ENCODE data around the gene INTS3.

Gene INTS3

DNA sequence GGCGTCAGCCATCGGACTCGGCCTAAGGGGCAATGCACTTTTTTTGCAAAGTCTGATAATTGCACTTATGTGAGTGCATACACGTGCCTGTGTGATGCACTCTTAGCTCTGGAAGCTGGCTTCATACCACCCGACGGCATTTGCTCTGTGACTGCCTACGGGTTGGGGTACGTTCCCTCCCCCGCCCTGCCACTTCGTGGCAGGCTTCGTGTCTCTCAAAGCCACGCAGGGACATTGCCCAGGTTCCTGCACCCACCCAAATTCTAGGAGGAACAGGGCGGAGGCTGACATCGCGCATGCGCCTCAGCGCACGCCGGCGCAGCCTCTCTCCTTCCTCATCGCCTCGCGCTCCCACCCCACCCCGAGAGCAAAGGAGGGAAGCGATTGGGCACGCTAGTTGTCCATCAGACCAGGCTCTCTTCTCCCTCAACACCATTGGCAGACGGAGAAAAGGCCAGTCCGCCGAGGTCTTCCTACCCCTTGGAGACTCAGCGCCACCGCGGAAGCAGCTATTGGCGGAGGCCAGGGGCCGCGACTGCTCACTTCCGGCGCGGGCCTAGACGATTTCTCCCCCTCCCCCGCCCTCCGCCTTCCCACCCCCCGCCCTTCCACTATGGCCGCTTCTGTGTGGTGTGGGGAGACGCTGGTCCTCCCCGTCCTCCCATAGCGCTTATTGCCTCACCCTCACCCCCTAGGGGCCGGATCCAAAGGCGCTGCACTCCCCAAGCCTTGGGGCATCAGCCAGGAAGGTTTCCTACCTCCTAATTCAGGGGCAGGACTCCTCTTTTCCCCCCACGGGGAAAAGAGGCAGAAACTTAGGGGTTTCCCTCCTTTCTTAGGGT lies at the start of gene INTS3:
Gene INTS3, plus strand, starts transcription at position 588 of the 842 bp plus-strand sequence. CDS start 585 bp downstream, outside the sequence.
- peak; percentile 99 for FAIRE-seq

DNA sequence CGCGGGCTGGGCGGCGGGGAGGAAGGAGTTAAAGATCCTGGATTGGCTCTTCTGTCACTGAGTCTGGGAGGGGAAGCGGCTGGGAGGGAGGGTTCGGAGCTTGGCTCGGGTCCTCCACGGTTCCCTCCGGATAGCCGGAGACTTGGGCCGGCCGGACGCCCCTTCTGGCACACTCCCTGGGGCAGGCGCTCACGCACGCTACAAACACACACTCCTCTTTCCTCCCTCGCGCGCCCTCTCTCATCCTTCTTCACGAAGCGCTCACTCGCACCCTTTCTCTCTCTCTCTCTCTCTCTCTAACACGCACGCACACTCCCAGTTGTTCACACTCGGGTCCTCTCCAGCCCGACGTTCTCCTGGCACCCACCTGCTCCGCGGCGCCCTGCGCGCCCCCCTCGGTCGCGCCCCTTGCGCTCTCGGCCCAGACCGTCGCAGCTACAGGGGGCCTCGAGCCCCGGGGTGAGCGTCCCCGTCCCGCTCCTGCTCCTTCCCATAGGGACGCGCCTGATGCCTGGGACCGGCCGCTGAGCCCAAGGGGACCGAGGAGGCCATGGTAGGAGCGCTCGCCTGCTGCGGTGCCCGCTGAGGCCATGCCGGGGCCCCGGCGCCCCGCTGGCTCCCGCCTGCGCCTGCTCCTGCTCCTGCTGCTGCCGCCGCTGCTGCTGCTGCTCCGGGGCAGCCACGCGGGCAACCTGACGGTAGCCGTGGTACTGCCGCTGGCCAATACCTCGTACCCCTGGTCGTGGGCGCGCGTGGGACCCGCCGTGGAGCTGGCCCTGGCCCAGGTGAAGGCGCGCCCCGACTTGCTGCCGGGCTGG lies 49.1 kb upstream of the INTS3 start, which contains the start of gene NPR1:
Gene NPR1, plus strand, starts transcription at position 170 of the 818 bp plus-strand sequence. Its CDS starts 421 bp downstream, at position 591.
- FAIRE-seq, result no peak

- no peak for FAIRE-seq
Observed at GRCh38 chr1:153679337-153680119, 48.3 kb upstream of the INTS3 start.

GRCh38 chr1:153680120-153680403 lies 47.8 kb upstream of the INTS3 start:
- no peak for FAIRE-seq

- FAIRE-seq, result no peak
Observed at GRCh38 chr1:153682730-153683129, 45.1 kb upstream of the INTS3 start.

DNA sequence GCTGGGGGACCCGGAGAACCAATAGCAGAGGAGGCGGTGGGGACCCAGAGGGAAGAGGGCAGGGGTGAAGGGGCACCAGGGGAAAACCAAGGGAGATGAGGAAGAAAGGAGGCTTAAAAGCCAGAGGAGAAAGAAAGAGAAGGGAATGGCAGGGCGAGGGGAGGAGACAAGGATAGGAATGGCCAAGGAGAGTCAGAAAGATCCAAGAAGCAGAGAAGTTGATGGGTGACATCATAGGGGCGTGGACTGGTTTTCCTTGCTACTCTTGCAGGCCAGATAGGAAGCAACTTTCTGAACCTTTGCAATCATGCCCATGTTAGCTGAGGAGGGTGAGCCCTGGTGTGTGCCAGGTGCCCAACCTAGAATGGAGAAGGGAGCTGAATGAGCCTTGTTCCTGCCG lies 44.0 kb upstream of the INTS3 start:
- FAIRE-seq, result no peak

GRCh38 chr1:153684892-153685291 lies 43.0 kb upstream of the INTS3 start:
- no peak for FAIRE-seq

GRCh38 chr1:153685544-153686340 lies 42.1 kb upstream of the INTS3 start:
- no peak for FAIRE-seq

GRCh38 chr1:153687346-153688125 lies 40.3 kb upstream of the INTS3 start:
- FAIRE-seq, result no peak

DNA sequence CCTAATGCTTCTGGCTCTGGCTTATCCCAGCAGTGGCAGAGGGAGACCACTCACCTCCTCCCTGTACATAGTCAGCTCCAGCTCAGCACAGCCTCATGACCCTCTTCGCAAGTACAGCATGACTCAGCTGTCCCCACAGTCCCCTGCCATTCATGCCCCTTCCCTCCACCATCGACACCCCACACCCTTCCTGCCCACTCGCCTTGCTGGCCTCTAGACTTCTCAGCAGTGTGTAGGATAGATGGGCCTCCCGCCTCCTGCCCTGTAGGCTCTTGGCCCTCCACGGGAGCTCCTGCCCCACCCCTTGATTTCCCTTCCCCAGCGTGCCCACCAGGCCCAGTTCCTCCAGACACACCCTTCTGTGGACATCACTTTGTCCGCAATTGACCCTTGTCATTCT lies 39.6 kb upstream of the INTS3 start:
- FAIRE-seq, result no peak

- no peak for FAIRE-seq
Observed at GRCh38 chr1:153688736-153689328, 39.0 kb upstream of the INTS3 start.

DNA sequence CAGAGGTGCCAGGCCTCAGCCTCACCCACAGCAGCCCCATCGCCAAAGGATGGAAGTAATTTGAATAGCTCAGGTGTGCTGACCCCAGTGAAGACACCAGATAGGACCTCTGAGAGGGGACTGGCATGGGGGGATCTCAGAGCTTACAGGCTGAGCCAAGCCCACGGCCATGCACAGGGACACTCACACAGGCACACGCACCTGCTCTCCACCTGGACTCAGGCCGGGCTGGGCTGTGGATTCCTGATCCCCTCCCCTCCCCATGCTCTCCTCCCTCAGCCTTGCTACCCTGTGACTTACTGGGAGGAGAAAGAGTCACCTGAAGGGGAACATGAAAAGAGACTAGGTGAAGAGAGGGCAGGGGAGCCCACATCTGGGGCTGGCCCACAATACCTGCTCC lies 34.4 kb upstream of the INTS3 start:
- no peak for FAIRE-seq

DNA sequence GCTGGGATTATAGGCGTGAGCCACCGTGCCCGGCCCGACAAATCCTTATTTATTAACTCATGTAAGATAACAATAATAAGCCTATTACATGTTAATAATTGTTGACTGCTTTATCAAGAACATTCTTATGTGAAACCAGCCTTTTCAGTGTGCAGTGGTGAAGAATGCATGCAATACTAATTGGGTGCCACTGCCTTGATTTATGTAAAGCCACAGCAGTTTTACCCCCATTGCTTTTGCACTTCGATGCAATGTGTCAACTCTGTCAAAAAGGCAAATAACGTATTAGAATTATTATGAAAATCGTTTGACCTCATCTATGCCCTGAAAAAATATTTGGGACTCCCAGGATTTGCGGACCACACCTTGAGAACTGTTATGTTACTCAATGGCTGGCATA lies 31.1 kb upstream of the INTS3 start:
- no peak for FAIRE-seq

DNA sequence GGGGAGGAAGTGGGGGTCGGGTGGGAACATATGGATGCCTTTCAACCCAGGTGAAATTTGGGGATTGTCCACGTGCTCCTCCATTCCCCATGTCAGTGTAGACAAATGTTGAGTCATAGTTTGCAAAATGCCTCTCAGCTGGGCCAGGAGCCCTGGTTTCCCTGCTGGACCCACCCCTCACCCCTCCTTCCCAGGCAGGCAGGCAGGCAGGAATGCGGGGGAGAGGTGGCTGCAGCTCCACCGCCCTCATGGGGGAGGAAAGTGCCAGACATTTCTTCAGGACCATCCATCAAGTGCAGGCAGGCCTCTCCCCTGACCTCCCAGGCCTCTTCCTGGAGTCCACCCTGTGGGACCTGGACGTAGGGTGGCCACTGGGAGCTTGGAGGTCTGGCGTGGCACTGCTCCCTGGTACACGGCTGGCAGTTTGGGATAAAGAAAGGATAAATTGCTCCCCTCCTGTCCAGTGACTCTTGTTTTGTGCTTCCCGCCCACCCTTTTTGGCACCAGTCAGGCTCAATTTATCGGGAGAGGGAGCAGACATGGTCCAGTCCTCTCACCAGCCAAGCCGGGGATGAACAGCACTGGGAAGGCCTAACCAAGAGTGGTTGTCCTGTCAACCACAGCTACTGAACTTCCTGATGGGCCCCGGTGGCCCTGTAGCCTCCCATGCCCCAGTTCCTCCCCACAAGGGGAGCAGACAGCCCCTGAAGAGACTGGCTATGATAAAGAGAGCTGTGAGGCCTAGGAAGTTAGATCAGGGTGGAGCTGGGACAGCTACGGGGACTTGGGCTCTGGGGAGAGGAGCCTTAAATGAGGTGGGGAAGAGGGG lies 30.4 kb upstream of the INTS3 start:
- no peak for FAIRE-seq

DNA sequence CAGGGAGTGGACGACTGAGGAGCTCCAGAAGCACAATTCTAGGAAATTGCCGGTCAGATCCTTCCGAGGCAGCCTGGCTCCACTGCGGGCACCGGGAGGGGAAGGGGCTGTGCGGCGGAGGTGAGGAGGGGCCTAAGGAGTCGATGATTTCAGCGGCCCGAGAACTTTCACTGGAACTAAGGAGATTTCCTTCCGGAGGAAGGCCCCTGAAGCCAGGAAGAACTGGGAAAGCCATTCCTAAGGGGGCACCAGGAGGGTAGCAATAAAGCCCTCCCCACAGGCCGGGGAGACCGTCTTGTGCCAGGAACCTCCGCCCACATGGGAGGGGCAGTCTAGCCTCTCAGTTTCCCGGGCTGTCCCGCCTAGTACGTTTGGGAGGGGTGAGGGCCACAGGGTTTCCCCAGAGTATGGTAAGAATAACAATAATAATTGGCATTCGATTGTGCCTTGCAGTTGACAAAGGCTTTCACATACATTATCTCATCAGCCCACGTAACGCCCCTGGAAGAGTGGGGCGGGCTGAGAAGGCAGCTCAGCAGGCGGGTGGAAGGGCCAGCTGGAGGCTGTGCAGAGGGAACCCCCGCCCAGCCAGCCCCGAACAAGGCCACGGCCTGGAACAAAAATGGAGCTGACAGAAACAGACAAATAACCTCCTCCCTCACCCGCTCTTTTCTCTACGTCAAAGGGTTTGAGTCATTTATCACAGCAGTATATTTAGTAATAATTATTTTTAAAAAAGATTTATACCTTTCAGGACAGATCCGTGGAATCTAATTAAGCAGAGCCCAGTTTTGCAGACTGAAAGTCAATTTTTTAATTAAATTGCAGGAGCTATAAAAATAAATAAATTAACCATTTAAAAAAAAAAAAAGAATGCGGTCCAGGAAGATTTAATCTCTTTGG lies 29.6 kb upstream of the INTS3 start:
- FAIRE-seq, result no peak

DNA sequence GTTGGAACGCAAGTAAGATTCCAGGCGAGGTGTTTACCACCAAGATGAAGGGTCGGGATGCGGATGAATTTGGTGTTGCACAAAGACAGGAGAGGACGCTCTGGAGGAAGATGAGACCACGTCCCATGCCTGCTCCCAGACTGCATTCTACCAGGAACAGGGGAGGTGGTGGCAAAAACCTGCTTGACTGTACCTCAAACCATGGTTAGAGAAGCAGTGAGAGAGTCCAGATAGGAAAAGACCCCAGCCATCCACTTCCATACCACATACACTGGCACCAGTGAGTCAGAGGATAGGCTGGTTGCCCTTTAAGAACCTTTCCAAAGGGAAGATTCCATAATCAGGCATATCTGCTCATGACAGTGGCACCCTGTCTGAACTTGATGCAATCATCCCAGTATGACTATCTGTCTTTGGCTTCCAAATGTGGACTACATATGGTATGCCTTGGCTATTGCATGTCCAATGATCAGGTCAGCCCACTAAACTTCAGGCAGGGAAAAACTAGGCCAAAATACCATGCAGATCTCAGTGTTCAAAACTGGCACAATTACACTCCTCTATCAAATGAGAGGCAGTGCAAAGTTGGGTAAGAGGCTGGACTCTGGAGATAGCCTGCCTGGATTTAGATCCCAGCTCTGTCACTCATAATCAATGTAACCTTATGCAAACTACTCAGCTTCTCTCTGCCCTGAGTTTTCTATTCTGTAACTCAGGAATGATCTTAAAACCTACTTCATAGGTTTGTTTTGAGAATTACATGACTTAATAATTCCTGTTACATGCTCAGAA lies 28.7 kb upstream of the INTS3 start:
- no peak for FAIRE-seq

DNA sequence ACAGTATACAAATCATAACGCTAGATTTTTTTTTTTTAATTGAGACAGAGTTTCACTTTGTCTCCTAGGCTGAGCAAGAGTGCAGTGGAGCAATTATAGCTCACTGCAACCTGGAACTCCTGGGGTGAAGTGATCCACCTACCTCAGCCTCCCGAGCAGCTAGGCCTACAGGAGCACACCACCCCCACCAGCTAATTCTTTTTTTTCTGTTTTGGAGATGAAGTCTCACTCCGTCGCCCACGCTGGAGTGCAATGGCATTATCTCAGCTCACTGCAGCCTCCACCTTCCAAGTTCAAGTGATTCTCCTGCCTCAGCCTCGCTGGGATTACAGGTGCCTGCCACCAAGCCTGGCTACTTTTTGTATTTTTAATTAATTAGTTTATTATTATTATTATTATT lies 28.1 kb upstream of the INTS3 start:
- no peak for FAIRE-seq

GRCh38 chr1:153705484-153705883 lies 22.4 kb upstream of the INTS3 start:
- no peak for FAIRE-seq
